CD4-positive, alpha-beta T cell treated with Interferon gamma for 1 hour (primary cell): Measurements from ENCODE around the gene PRPF8.
"Not testable (repeated sequence)": the region's sequence is repeated elsewhere in the genome, so short reads cannot be mapped to it uniquely, and the experiment has no call there.

Experiments
- DNase-seq: peaks from one replicate; pipeline ENCODE4 v3.0.0-alpha.2; 2020

The PRPF8 gene

DNA sequence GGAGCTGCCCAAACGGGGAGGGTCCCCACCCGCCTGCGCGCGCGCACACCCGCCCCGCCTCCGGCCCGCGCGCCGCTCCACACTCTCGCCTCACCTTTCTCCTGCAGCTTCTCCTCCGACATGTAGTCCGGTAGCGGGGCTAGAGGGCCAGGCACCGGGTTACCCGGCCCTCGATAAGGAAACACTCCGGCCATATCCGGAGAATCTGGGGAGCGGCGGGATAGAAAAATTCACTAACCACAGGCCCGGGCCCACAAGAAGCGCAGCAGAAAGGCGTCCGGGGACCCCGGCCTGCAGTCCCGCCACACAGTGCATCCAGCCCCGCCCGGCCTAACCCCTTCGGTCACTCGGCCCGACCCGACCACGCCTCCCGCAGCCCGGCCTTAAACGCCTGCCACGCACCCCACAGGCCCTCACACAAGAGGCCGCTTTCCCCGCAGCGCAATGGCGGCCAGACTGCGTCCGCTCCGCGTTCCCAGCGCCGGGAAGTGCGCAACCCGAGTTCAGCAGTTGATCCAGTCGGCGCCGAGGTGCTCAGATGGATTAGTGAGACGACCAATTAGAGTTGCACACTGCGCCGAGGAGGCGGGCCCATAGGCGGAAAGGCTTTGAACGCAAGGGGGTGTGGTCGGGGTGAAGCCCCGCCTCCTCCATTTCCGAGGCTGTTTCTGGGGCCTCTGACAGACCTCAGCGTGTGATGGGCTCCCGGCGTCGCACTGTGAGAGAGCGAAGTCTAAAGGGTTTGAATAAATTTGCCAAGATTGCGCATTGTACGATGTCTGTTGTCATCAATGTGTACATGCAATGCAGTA is at the start of gene PRPF8:
PRPF8 (minus strand) TSS at position 490 of the 812 bp plus-strand sequence; CDS start at position 194, 296 bp downstream.
- peak; percentile 98 for DNase-seq

DNA sequence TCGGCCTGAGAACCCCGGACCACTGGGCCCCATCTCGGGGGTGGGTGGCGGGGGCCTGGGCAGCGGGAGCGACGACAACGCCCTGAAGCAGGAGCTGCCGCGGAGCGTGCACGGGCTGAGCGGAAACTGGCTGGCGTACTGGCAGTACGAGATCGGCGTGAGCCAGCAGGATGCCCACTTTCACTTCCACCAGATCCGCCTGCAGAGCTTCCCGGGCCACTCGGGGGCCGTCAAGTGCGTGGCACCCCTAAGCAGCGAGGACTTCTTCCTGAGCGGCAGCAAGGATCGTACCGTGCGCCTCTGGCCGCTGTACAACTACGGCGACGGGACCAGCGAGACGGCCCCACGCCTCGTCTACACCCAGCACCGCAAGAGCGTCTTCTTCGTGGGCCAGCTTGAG is 49.1 kb upstream of the PRPF8 start:
- no peak for DNase-seq

DNA sequence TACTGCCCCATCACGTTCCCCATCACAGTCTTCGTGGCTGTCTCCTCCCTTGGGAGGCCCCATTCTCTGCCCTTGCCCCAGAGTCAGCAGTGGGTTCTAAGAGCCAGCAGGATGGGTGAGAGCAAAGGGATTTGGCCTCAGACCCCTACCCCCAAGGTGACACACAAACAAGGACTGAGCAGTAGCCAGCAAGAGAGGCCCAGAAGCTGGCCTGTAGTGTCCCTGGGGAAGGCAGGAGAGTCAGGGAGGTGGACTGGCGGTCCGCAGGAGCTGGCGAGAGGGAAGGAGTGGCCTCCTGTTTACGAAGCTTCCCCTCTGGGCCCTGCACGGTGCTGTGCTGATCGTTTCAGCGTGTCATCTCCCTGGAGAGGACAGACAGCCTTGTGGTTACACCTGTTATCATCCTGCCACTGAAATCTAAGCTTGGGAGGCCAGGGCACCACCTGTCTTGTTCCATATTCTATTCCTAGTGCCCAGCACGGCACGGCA is 48.2 kb upstream of the PRPF8 start:
- no peak for DNase-seq

DNA sequence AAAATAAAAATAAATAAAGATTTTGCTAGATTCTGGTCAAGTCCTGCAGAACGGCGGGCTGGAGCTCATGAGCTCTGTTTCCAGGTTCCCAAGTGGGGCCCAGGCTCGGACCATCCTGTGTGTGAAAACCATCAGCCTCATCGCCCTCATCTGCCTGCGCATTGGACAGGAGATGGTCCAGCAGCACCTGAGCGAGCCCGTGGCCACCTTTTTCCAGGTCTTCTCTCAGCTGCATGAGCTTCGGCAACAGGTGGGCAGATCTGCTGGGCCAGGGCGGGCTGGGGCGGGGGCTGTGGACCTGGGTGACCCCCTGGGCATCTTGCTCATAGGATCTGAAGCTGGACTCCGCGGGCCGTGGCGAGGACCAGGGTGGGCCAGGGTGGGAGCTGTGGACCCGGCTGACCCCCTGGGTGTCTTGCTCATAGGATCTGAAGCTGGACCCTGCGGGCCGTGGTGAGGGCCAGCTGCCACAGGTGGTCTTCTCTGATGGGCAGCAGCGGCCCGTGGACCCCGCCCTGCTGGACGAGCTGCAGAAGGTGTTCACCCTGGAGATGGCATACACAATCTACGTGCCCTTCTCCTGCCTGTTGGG is 47.7 kb upstream of the PRPF8 start:
- DNase-seq = no peak

DNA sequence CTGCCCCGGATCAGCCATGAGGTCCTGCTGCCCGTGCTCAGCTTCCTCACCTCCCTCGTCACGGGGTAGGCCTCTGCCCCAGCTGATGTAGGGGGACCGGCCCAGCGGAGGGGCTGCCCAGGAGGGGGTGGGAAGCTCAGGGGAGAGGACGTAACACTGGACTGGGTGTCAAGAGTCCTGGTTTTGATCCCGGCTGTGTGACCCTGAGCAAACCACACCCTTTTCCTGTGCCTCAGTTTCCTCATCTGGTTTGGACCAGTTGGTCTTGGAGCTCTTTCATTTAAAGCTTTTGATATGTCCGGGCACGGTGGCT is 46.5 kb upstream of the PRPF8 start:
- DNase-seq = no peak

DNA sequence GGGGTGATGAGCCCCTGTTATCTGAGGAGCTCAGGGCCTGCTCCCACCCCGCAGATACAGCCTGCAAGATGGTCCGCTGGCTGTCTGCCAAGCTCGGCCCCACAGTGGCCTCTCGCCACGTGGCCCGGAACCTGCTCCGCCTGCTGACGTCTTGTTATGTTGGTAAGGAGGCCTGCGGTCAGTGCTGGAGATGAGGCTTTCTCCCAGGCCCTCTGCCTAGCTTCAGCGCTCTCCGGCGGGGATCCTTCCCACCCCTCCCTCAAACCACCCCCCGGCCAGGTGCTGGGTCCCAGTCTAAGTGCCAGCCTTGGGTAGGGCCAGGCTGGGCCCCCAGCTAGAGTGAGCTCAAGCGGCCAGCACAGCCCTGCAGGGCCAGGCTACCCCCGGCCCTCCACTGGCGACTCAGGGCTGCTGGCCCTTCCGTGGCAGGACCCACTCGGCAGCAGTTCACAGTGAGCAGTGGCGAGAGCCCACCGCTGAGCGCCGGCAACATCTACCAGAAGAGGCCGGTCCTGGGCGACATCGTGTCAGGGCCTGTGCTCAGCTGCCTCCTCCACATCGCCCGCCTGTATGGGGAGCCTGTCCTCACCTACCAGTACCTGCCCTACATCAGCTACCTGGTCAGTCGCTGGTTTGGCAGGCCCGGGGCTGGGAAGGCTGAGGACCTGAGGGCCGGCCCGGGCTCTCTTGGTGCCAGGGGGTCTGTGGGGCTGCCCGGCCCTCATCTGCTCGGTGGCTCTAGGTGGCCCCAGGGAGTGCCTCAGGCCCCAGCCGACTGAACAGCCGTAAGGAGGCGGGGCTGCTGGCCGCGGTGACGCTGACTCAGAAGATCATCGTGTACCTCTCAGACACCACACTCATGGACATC is 45.9 kb upstream of the PRPF8 start:
- no peak for DNase-seq

DNA sequence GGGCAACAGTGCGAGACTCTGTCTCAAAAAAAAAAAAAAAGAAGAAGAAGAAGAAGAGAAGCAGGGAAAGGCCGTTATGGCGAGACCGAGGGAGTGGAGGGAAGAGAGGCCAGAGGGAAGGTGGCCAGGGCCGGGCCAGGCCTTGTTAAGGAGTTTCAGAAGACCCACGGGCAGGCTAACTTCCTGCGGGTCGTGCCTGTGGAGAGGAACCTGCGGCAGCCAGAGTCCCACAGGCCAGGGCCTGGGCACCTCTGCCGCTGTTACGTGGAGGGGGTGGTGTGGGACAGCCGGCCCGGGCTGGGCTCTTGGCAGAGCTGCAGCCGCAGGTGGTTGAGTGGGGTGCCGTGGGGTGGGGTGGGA is 45.3 kb upstream of the PRPF8 start:
- DNase-seq = no peak

DNA sequence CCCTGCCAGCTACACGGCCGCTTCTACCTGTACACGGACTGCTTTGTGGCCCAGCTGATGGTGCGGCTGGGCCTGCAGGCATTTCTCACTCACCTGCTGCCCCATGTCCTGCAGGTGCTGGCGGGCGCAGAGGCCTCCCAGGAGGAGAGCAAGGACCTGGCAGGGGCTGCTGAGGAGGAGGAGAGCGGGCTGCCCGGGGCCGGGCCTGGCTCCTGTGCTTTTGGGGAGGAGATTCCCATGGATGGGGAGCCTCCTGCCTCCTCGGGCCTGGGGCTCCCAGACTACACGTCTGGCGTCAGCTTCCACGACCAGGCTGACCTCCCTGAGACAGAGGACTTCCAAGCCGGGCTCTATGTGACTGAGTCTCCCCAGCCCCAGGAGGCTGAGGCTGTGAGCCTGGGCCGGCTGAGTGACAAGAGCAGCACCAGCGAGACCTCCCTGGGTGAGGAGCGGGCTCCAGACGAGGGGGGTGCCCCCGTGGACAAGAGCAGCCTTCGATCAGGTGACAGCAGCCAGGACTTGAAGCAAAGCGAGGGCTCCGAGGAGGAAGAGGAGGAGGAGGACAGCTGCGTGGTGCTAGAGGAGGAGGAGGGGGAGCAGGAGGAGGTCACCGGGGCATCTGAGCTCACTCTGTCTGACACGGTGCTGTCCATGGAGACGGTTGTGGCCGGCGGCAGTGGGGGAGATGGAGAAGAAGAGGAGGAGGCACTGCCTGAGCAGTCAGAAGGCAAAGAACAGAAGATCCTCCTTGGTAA is 43.4 kb upstream of the PRPF8 start:
- DNase-seq = no peak

DNA sequence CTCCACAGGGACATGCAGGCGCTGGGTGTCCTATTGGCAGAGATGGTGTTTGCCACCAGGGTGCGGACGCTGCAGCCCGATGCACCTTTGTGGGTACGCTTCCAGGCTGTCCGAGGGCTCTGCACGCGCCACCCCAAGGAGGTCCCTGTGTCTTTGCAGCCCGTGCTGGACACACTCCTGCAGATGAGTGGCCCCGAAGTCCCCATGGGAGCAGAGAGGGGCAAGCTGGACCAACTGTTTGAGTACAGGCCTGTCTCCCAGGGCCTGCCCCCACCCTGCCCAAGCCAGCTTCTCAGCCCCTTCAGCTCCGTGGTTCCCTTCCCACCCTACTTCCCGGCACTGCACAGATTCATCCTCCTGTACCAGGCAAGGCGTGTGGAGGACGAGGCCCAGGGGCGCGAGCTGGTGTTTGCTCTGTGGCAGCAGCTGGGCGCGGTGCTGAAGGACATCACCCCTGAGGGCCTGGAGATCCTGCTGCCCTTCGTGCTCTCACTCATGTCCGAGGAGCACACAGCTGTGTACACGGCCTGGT is 42.7 kb upstream of the PRPF8 start:
- no peak for DNase-seq

DNA sequence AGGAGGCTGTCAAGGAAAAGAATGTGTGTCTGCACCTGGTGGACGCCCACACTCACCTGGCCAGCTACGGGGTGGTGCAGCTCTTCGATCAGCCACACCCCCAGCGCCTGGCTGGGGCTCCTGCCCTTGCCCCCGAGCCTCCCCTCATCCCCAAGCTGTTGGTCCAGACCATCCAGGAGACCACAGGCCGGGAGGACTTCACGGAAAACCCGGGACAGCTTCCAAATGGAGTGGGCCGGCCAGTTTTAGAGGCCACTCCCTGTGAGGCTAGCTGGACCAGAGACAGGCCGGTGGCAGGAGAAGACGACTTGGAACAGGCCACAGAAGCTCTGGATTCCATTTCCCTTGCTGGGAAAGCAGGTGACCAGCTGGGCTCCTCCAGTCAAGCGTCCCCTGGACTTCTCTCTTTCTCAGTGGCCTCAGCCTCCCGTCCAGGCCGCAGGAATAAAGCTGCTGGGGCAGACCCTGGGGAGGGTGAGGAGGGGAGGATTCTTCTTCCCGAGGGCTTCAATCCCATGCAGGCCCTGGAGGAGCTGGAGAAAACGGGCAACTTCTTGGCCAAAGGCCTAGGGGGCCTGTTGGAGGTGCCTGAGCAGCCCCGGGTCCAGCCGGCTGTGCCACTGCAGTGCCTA is 42.1 kb upstream of the PRPF8 start:
- DNase-seq = no peak

DNA sequence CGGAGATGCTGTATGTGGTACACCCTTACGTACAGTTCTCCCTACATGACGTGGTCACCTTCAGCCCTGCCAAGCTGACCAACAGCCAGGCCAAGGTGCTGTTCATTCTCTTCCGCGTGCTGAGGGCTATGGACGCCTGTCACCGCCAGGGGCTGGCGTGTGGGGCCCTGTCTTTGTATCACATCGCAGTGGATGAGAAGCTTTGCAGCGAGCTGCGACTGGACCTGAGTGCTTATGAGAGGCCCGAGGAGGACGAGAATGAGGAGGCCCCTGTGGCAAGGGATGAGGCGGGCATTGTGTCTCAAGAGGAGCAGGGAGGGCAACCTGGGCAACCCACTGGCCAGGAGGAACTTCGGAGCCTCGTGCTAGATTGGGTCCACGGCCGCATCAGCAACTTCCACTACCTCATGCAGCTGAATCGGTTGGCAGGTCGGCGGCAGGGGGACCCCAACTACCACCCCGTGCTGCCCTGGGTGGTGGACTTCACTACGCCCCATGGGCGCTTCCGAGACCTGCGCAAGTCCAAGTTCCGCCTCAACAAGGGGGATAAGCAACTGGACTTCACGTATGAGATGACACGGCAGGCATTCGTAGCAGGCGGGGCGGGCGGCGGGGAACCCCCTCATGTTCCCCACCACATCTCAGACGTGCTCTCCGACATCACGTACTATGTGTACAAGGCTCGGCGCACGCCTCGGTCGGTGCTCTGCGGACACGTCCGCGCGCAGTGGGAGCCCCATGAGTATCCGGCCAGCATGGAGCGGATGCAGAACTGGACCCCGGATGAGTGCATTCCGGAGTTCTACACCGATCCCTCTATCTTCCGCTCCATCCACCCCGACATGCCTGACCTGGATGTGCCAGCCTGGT is 41.2 kb upstream of the PRPF8 start:
- DNase-seq = no peak

DNA sequence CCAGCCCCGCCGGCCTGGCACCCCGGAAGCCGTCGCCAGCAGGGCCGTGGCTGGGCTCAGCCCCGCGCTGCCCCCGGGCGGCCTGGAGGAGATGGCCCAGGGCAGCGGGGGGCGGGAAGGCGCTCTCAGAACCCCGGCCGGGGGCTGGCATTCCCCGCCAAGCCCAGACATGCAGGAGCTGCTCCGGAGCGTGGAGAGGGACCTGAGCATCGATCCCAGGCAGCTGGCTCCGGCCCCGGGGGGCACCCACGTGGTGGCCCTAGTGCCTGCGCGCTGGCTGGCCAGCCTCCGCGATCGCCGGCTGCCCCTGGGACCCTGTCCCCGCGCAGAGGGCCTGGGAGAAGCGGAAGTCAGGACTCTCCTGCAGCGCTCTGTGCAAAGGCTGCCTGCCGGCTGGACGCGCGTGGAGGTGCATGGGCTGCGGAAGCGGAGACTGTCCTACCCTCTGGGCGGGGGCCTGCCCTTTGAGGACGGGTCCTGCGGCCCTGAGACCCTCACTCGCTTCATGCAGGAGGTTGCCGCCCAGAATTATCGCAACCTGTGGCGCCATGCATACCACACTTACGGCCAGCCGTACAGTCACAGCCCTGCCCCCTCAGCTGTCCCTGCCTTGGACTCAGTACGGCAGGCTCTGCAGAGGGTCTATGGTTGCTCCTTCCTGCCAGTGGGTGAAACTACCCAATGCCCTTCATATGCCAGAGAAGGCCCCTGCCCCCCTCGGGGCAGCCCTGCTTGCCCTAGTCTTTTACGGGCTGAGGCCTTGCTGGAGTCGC is 40.4 kb upstream of the PRPF8 start:
- DNase-seq = no peak

DNA sequence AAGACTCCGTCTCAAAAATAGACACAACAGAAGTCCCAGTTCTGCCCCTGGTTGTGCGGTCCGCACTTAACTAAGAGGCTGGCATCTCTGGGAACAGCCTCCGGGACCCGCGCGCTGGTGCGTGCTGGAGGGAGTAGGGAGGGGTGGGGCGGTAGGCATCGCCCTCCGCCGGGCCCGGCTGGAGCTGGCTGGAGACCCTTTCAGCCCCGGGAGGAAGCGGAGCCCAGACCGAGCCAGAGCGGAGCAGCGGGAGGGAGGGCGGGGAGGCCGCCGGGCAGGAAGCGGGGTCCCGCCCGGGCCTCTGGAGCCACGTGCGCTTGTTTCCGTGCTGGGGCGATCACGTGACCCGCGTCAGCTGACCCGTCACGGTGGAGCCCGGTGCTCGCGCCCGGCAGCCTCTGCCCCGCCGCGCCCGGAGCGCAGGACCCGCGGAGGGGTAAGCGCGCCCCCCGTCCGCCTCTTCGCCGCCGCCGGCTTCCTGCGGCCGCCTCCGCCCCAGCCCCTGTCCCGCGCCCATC is 39.7 kb upstream of the PRPF8 start, which contains the start of gene WDR81:
WDR81 (plus strand) TSS at position 354 of the 518 bp plus-strand sequence. CDS start 256 bp downstream, outside the sequence.
- DNase-seq = peak; percentile 84

DNA sequence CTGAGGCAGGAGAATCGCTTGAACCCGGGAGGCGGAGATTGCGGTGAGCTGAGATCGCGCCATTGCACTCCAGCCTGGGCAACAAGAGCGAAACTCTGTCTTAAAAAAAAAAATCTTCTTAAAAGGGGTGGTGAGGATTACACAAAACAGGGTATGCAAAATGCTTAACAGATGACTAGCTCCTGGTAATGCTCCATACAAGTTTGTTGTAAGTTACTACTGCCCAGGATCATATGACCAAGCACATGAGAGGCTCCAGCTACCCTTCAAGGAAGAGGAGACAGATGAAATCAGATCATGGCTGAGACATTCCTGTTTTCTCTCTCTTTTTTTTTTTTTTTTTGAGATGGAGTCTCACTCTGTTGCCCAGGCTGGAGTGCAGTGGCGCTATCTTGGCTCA is 37.4 kb upstream of the PRPF8 start:
- DNase-seq = not testable (repeated sequence)

DNA sequence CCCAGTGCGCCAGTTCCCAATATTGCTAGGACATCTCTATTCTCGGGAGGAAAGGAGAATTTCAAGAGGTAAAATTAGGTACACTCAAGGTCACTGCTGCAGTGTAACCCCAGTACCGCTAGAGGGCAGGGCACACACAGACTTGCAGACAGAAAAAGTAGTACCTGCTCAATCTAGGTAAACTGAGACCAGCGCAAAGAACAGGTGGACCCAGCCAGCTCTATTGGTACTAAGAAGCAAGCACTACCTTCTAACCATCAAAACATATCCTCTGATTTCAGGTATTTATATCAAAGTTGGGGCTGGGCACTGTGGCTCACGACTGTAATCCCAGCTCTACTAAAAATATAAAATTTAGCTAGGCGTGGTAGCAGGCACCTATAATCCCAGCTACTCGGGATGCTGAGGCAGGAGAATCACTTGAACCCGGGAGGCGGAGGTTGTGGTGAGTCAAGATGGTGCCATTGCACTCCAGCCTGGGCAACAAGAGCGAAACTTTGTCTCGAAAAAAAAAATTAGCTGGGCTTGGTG is 36.3 kb upstream of the PRPF8 start:
- DNase-seq = peak; percentile 57

DNA sequence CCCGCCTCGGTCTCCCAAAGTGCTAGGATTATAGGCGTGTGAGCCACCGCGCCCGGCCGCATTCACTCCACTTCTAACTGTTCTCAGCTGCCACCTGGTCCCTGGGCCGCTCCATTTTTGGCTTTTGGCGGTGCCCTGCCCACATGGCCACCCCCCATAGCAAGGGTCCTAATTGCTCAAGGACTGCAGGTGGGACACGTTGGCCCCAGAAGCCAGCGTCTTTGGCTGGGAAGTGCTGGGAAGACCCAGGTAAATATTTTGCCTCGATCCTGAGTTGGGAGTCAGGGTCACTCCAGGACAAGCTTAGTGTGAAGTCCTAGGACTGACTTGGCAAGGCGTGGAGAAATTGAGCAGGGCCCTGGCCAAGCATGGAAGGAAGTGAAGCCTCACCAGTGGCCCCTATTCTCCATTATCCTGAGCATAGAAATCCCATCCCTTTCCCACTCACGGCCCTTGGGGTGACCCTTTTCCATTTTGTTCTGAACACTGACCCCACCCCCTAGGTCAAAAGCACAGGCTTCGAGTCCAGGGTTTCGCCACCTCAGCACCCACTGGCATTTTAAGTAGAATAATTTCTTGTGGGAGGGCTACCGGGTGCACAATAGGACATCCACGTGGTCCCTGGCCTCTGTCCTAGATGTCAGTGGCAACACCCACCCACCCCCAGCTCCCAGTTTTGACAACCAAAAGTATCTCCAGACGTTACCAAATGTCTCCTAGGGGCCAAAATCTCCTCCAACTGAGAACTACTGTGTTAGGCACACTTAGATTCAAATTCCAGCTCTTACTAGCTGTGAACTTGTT is 33.9 kb upstream of the PRPF8 start:
- no peak for DNase-seq

DNA sequence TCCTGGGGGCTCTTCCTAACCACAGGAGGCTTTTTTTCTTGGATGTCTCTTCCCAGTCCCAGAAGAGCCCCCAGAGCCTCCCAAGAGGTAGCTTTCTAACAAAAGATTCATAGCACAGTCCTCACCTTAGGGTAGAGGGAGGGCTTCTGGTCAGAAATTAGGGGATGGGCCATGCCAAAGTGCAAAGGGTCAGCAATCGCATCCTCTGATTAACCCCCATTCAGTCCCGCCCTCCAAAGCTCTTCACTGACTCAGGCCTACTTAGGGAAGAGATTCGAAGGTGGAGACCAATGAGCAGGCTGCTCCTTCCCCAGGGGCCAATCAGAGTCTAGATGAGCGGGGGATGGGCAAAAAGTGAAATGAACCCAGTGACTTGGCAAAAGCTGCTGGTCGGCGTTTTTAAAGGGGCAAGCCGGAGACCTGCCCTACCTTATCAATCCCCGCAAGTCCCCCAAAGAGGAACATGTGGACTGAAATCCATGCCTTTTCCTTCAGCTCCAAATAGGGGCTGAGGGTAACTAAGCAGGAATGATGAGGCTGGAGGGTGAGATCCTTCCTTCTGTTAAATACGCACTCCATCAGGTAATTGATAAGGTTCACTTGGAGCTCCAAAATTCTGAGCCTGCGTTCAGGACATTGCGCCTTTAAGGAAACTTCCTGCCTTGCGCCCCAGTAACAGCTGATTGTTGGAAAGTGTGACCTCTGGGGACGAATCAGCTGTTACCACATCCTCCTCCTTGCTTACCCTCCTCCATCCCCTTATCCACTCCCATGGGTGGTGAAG is 32.4 kb upstream of the PRPF8 start:
- peak; percentile 90 for DNase-seq
